Endothelial cell (in vitro differentiated cells): ENCODE results near the gene SPACA6. TPM values are rescaled to one million over a fixed set of nuclear protein-coding genes. Genes with fewer than 3 reads are reported as not detected.
"Not testable (repeated sequence)": the region's sequence is repeated elsewhere in the genome, so short reads cannot be mapped to it uniquely, and the experiment has no call there.

Experiments
- DNase-seq: peaks from one replicate; pipeline ENCODE4 v3.0.0; 2021; ENCODE audit warnings: low spot score
- H3K27ac Mint-ChIP-seq: one replicate; pipeline ENCODE4 v1.8.0; 2021; ENCODE audit warnings: mixed read lengths, inconsistent platforms; ENCODE audit not compliant: unreplicated experiment
- H3K27me3 Mint-ChIP-seq: one replicate; pipeline ENCODE4 v1.8.0; 2021; ENCODE audit warnings: mild to moderate bottlenecking, moderate library complexity, mixed read lengths, inconsistent platforms; ENCODE audit not compliant: unreplicated experiment
- H3K36me3 Mint-ChIP-seq: one replicate; pipeline ENCODE4 v1.8.0; 2021; ENCODE audit warnings: mild to moderate bottlenecking, low read depth, mixed read lengths, inconsistent platforms; ENCODE audit not compliant: unreplicated experiment
- H3K4me1 Mint-ChIP-seq: one replicate; pipeline ENCODE4 v1.8.0; 2021; ENCODE audit warnings: mild to moderate bottlenecking, mixed read lengths, inconsistent platforms; ENCODE audit not compliant: unreplicated experiment
- H3K4me3 Mint-ChIP-seq: one replicate; pipeline ENCODE4 v1.8.0; 2021; ENCODE audit warnings: mild to moderate bottlenecking, mixed read lengths, inconsistent platforms; ENCODE audit not compliant: unreplicated experiment
- H3K9me3 Mint-ChIP-seq: one replicate; pipeline ENCODE4 v1.8.0; 2021; ENCODE audit warnings: mixed read lengths, inconsistent platforms; ENCODE audit not compliant: unreplicated experiment
- long read RNA-seq: library from polyadenylated mRNA; unstranded; transcript quantifications from one replicate; pipeline ENCODE4 v2.0.0, GENCODE V29; 2020; ENCODE audit not compliant: unreplicated experiment
- total RNA-seq: library from RNA; stranded (reverse); fragmentation: NEBNext Ultra II Directional; extraction: Animal tissue kit (Norgen Biotek cat#: 25700); gene quantifications from one replicate; pipeline ENCODE4 v1.2.1, GENCODE V29; 2021; ENCODE audit not compliant: unreplicated experiment
- TF ChIP-seq, protein P1 (sequence below): fragments of 200-600 bp; sonication (generic); IDR thresholded peaks from one replicate; pipeline ENCODE4 v1.5.0; 2021; ENCODE audit warnings: antibody characterized with exemption; ENCODE audit not compliant: unreplicated experiment

The SPACA6 gene
- 12.9 TPM for total RNA-seq
- long read RNA-seq: 0 reads

- H3K27ac Mint-ChIP-seq: peak within 1 kb of the TSS; percentile 49
- H3K4me1 Mint-ChIP-seq: peaks cover 40% of the 10 kb centered on the region
- H3K36me3 Mint-ChIP-seq: peaks cover 51% of the 10 kb centered on the region
- DNase-seq: no peak
- H3K4me3 Mint-ChIP-seq: peak within 1 kb of the TSS; percentile 78
- TF ChIP-seq, protein P1, sequence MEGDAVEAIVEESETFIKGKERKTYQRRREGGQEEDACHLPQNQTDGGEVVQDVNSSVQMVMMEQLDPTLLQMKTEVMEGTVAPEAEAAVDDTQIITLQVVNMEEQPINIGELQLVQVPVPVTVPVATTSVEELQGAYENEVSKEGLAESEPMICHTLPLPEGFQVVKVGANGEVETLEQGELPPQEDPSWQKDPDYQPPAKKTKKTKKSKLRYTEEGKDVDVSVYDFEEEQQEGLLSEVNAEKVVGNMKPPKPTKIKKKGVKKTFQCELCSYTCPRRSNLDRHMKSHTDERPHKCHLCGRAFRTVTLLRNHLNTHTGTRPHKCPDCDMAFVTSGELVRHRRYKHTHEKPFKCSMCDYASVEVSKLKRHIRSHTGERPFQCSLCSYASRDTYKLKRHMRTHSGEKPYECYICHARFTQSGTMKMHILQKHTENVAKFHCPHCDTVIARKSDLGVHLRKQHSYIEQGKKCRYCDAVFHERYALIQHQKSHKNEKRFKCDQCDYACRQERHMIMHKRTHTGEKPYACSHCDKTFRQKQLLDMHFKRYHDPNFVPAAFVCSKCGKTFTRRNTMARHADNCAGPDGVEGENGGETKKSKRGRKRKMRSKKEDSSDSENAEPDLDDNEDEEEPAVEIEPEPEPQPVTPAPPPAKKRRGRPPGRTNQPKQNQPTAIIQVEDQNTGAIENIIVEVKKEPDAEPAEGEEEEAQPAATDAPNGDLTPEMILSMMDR: no peak
- no peaks in the 10 kb centered on the region for H3K9me3 Mint-ChIP-seq
- peaks cover 17% of the 10 kb centered on the region for H3K27me3 Mint-ChIP-seq
Observed at GRCh38 chr19:51693260-51693659, at the start of gene SPACA6. TSS of gene SPACA6 (plus strand) at chr19:51693330. CDS start at chr19:51693527, 197 bp downstream.

DNA sequence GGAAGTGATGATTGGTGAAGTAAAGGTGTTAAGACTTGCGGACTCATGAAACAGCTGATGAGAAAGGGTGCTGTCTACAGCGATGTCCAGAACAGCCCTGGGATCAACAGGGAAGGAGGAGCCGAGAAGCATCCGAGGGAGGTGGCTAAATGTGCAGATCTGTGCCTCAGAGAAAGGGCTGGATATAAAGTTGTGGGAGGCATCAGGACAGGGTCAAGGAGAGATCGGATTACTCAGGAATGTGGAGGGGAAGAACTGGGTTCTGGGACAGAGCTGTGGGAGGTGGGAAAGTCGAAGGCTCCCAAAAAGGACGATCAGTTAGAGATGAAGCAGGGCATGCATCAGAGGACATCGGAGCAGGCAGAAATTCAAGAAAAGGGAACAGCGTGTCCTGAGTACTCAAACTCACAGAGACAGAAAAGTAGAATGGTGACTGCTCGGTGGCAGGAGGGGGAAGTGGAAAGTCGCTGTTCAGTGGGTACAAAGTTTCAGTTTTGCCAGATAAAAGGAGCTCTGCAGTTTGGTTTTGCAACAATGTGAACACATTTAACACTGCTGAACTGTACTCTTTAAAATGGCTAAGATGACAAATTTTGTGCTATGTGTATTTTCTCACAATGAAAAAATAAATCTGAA lies 48.4 kb upstream of the SPACA6 start:
- Mint-ChIP-seq H3K27me3 (peaks cover 2% of the 10 kb centered on the region), H3K36me3 (peaks cover 6% of the 10 kb centered on the region), H3K4me3 (no peak overlapping the region), H3K4me1 (no peaks in the 10 kb centered on the region), H3K27ac (peak overlapping the region; percentile 28), H3K9me3 (peaks cover 12% of the 10 kb centered on the region)
- TF ChIP-seq, protein P1: no peak
- DNase-seq: no peak

GRCh38 chr19:51646730-51647129 lies 46.4 kb upstream of the SPACA6 start, which contains the start of gene SIGLEC14:
TSS of gene SIGLEC14 (minus strand) at chr19:51646825. CDS start at chr19:51646759, 66 bp downstream.
- not testable (repeated sequence) for H3K27me3 Mint-ChIP-seq, DNase-seq, H3K9me3 Mint-ChIP-seq, H3K4me1 Mint-ChIP-seq, H3K27ac Mint-ChIP-seq, H3K4me3 Mint-ChIP-seq, H3K36me3 Mint-ChIP-seq

- peaks cover 2% of the 10 kb centered on the region for H3K27me3 Mint-ChIP-seq
Observed at GRCh38 chr19:51647318-51647717, 45.8 kb upstream of the SPACA6 start.

GRCh38 chr19:51651216-51651846 lies 41.8 kb upstream of the SPACA6 start:
- no peaks in the 10 kb centered on the region for H3K4me1 Mint-ChIP-seq
- H3K9me3 Mint-ChIP-seq: peaks cover 7% of the 10 kb centered on the region
- TF ChIP-seq, protein P1: no peak
- DNase-seq: no peak
- no peak overlapping the region for H3K4me3 Mint-ChIP-seq
- H3K36me3 Mint-ChIP-seq: no peaks in the 10 kb centered on the region
- H3K27ac Mint-ChIP-seq: no peak overlapping the region
- no peaks in the 10 kb centered on the region for H3K27me3 Mint-ChIP-seq

More at GRCh38 chr19:51647318-51647717, 45.8 kb upstream of the SPACA6 start:
- H3K4me3 Mint-ChIP-seq: no peak overlapping the region
- TF ChIP-seq, protein P1: no peak
- peaks cover 6% of the 10 kb centered on the region for H3K36me3 Mint-ChIP-seq
- H3K9me3 Mint-ChIP-seq: peaks cover 7% of the 10 kb centered on the region
- H3K4me1 Mint-ChIP-seq: no peaks in the 10 kb centered on the region
- no peak overlapping the region for H3K27ac Mint-ChIP-seq
- DNase-seq: no peak
